Measurements from ENCODE around the gene BSG.

- TF ChIP-seq CTCF (IDR thresholded peaks at IDR 0.05) (no peak), POLR2AphosphoS5 (IDR thresholded peaks at IDR 0.05) (no peak), EP300 (IDR thresholded peaks at IDR 0.05) (no peak)
Observed at GRCh38 chr19:575527-576506, 3.4 kb downstream of the BSG start.
